ENCODE measurements around the gene TSPAN6.

TSPAN6 gene

GRCh38 chrX:100680756-100681155, 44.1 kb upstream of the TSPAN6 start:
- peaks cover 8% of the 10 kb centered on the region for H3K9me3 Mint-ChIP-seq
- H3K4me1 Mint-ChIP-seq, result no peaks in the 10 kb centered on the region
- peaks cover 3% of the 10 kb centered on the region for H3K27me3 Mint-ChIP-seq (ENCODE audit: low read depth, poor library complexity)
- no peak for DNase-seq
- no peaks in the 10 kb centered on the region for H3K36me3 Mint-ChIP-seq (ENCODE audit: low read depth)
- no peak overlapping the region for H3K27ac Mint-ChIP-seq
- TF ChIP-seq CTCF (IDR thresholded peaks at IDR 0.05), result no peak
- H3K4me3 Mint-ChIP-seq, result no peak overlapping the region

GRCh38 chrX:100677611-100678181, 41.1 kb upstream of the TSPAN6 start:
- peaks cover 11% of the 10 kb centered on the region for H3K9me3 Mint-ChIP-seq
- DNase-seq, result no peak

GRCh38 chrX:100674705-100675104, 38.1 kb upstream of the TSPAN6 start:
- no peak for TF ChIP-seq CTCF (IDR thresholded peaks at IDR 0.05)
- H3K4me3 Mint-ChIP-seq, result no peak overlapping the region
- peaks cover 14% of the 10 kb centered on the region for H3K9me3 Mint-ChIP-seq
- H3K27ac Mint-ChIP-seq, result no peak overlapping the region
- H3K27me3 Mint-ChIP-seq (ENCODE audit: low read depth, poor library complexity), result peaks cover 3% of the 10 kb centered on the region
- H3K36me3 Mint-ChIP-seq (ENCODE audit: low read depth), result no peaks in the 10 kb centered on the region
- no peak for DNase-seq
- peaks cover 6% of the 10 kb centered on the region for H3K4me1 Mint-ChIP-seq

More at GRCh38 chrX:100677611-100678181, 41.1 kb upstream of the TSPAN6 start:
- peaks cover 3% of the 10 kb centered on the region for H3K27me3 Mint-ChIP-seq (ENCODE audit: low read depth, poor library complexity)
- H3K4me3 Mint-ChIP-seq, result no peak overlapping the region
- TF ChIP-seq CTCF (IDR thresholded peaks at IDR 0.05), result no peak
- H3K27ac Mint-ChIP-seq, result no peak overlapping the region
- H3K36me3 Mint-ChIP-seq (ENCODE audit: low read depth), result no peaks in the 10 kb centered on the region
- H3K4me1 Mint-ChIP-seq, result no peaks in the 10 kb centered on the region

GRCh38 chrX:100673397-100673953, 36.9 kb upstream of the TSPAN6 start:
- DNase-seq, result no peak
- Mint-ChIP-seq H3K27ac (no peak overlapping the region), H3K4me1 (peaks cover 6% of the 10 kb centered on the region), H3K27me3 (ENCODE audit: low read depth, poor library complexity) (peaks cover 3% of the 10 kb centered on the region), H3K36me3 (ENCODE audit: low read depth) (no peaks in the 10 kb centered on the region), H3K4me3 (no peak overlapping the region), H3K9me3 (peaks cover 18% of the 10 kb centered on the region)
- TF ChIP-seq CTCF (IDR thresholded peaks at IDR 0.05), result no peak

GRCh38 chrX:100672966-100673365, 36.4 kb upstream of the TSPAN6 start:
- Mint-ChIP-seq H3K4me3 (no peak overlapping the region), H3K27ac (no peak overlapping the region), H3K36me3 (ENCODE audit: low read depth) (no peaks in the 10 kb centered on the region), H3K4me1 (peaks cover 6% of the 10 kb centered on the region), H3K27me3 (ENCODE audit: low read depth, poor library complexity) (peaks cover 3% of the 10 kb centered on the region), H3K9me3 (peaks cover 23% of the 10 kb centered on the region)
- no peak for TF ChIP-seq CTCF (IDR thresholded peaks at IDR 0.05)
- no peak for DNase-seq

- Mint-ChIP-seq H3K9me3 (peaks cover 64% of the 10 kb centered on the region), H3K36me3 (ENCODE audit: low read depth) (no peaks in the 10 kb centered on the region), H3K27ac (no peak overlapping the region), H3K27me3 (ENCODE audit: low read depth, poor library complexity) (peaks cover 10% of the 10 kb centered on the region), H3K4me3 (no peak overlapping the region), H3K4me1 (peaks cover 16% of the 10 kb centered on the region)
- TF ChIP-seq CTCF (IDR thresholded peaks at IDR 0.05), result no peak
- no peak for DNase-seq
Measured at GRCh38 chrX:100663642-100664041, 27.0 kb upstream of the TSPAN6 start.

All from nephron progenitor cell (in vitro differentiated cells).